ENCODE results near the gene ZCCHC7. TPM values are rescaled to one million over a fixed set of nuclear protein-coding genes. Genes with fewer than 3 reads are reported as not detected.

The ZCCHC7 gene
- polyA plus RNA-seq, 2 of the 4 experiments (the other 2 are of a cell fraction): 15.7 to 30.0 TPM

DNA sequence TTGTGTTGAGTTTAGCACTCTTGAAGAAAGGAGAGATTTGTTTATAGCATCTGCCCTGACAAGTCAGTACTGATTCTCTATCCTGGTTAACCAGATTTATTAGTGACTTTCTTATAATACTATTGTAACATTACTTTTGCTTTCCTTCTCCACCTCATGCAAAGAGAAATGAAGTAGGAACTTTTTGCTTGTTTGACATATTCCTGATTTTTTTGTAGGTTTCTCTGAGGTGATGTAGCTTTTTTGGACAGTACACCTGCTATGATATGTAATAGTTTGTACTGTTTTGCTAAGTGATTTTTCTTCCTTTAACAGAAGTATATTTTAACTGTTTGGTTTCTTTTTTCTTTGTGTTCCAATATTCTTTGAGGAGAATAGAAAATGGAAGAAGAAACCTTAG, 117.7 kb downstream of the ZCCHC7 start:
- no peak for FAIRE-seq
- H3K9me3 ChIP-seq: no peaks in the 10 kb centered on the region
- H3K4me1 ChIP-seq: peaks cover 9% of the 10 kb centered on the region
- no peak for ATAC-seq
- CTCF ChIA-PET: interaction anchor here (1.4 kb wide), 1 partner anchor 365 kb away, joined by 4 read pairs; no protein-coding TSS in a partner anchor
- DNase-seq (ENCODE audit: low read depth in 1 of 2, low spot score in 1 of 2): no peak
- POLR2A ChIA-PET: no interaction called here
- no peak overlapping the region for H3K27ac ChIP-seq
- no peak overlapping the region for H3K4me2 ChIP-seq
- H3K4me3 ChIP-seq: no peak overlapping the region
- TF ChIP-seq ZSCAN20 (CRISPR knock-in tag; IDR thresholded peaks at IDR 0.05) (no peak), MAFK (IDR thresholded peaks at IDR 0.05; ENCODE audit: partially characterized antibody) (peak; percentile 7), EP300 (IDR thresholded peaks at IDR 0.05) (no peak)
- TF ChIP-seq, protein P1, sequence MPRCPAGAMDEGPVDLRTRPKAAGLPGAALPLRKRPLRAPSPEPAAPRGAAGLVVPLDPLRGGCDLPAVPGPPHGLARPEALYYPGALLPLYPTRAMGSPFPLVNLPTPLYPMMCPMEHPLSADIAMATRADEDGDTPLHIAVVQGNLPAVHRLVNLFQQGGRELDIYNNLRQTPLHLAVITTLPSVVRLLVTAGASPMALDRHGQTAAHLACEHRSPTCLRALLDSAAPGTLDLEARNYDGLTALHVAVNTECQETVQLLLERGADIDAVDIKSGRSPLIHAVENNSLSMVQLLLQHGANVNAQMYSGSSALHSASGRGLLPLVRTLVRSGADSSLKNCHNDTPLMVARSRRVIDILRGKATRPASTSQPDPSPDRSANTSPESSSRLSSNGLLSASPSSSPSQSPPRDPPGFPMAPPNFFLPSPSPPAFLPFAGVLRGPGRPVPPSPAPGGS (IDR thresholded peaks at IDR 0.05): no peak

DNA sequence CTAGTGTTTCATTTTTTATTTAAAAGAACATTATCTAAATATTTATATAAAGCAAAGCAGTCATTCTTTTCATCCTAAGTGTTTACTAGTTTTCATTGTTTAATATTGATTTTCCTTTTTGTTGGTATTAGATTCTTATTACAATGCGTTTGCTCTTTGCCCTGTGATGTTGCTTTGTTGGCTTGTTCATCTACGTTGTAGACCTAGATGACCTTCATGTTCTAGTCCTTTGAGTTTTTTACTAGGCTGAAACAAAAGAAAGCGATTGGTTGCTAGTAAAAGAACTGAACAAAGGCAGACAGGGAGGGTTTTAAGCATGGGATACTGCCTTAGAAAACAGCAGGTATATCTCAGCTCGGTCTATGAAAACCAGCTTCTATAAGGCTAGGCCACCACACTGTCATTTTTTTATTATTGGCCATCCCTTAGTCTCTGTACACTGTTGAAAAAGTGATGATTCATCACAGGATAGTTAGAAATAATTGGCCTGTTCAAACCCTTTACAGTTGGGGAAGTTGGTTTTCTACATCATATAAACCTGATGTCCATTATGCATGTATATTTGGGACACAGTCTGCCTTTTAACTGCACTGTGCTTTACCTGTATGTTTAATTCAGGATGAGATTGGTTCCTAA, 119.0 kb downstream of the ZCCHC7 start:
- Histone ChIP-seq H3K4me2 (peak overlapping the region; percentile 13; the same call in 1 of the 3 replicates), H3K9me3 (no peaks in the 10 kb centered on the region), H3K4me3 (no peak overlapping the region), H3K27ac (no peak overlapping the region), H3K4me1 (peaks cover 9% of the 10 kb centered on the region)
- ChIA-PET POLR2A (no interaction called here), CTCF (interaction anchor here (0.6 kb wide), 1 partner anchor 1452 kb away, joined by 3 read pairs; no protein-coding TSS in a partner anchor)
- whole genome bisulfite sequencing (ENCODE audit: missing lambda C conversion rate): 64% methylated on average over 4 of the region's 4 CpGs
- ATAC-seq: no peak
- TF ChIP-seq NPAS2 (CRISPR knock-in tag; IDR thresholded peaks at IDR 0.05; ENCODE audit: borderline replicate concordance): no peak
- no peak for TF ChIP-seq USF2 (IDR thresholded peaks at IDR 0.05)
- TF ChIP-seq MAFK (IDR thresholded peaks at IDR 0.05; ENCODE audit: partially characterized antibody): peak; percentile 76
- TF ChIP-seq CTCF (IDR thresholded peaks at IDR 0.05): no peak
- no peak for DNase-seq (ENCODE audit: low read depth in 1 of 2, low spot score in 1 of 2)
- no peak for FAIRE-seq

DNA sequence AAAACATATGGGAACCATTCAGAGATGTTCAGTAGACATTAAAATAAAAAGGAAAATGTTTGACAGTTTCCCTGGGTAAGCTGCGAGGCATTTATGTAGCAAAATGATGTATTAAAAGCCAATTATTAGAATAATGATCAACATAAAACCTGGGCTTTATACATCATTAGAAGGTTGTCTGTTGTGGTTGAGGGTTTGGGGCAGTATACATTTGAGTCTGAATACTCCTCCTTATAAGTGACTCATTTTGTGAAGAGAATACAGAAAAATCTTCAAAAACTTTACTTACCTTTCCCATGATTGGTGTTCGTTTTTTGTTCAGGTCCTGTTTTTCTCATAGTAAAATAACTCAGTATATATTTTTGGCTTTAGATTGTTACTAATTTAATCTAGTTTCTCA, 119.5 kb downstream of the ZCCHC7 start:
- TF ChIP-seq HEYL (CRISPR knock-in tag; IDR thresholded peaks at IDR 0.05) (no peak), RCOR1 (IDR thresholded peaks at IDR 0.05; ENCODE audit: low read depth, low read length) (no peak)
- FAIRE-seq (no peak), DNase-seq (ENCODE audit: low read depth in 1 of 2, low spot score in 1 of 2) (no peak), ATAC-seq (no peak)
- H3K27ac ChIP-seq: no peak overlapping the region
- no peak overlapping the region for H3K4me3 ChIP-seq
- H3K4me2 ChIP-seq: no peak overlapping the region
- H3K4me1 ChIP-seq: peaks cover 9% of the 10 kb centered on the region
- H3K9me3 ChIP-seq: no peaks in the 10 kb centered on the region
- ChIA-PET POLR2A (no interaction called here), CTCF (no interaction called here)
- WGBS (ENCODE audit: missing lambda C conversion rate): 82% methylated on average over 2 of the region's 2 CpGs

- no peak for ATAC-seq
- POLR2A ChIA-PET: no interaction called here
- CTCF ChIA-PET: interaction anchor here (0.9 kb wide), 1 partner anchor 21 kb away, joined by 3 read pairs; no protein-coding TSS in a partner anchor
Measured at GRCh38 chr9:37241340-37241739, 121.0 kb downstream of the ZCCHC7 start.

DNA sequence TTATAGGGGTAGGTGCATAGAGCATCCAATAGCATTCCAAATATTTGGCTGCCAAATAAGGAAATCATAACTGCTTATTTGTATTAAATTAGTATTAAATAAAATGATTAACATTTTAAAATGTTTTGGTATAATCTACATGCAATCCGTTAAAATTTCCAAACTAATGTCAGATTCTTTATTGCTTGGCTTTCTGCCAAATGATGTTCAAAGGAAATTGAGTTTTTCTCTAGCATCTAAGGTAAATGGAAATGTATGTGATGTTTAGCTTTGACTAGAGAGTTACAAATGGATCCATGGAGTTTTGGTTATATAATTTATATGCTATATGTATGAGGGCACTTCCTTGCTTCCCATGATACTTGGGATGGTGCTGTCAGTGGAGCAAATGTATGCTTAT, 121.7 kb downstream of the ZCCHC7 start:
- ChIA-PET POLR2A (no interaction called here), CTCF (interaction anchor here (1.2 kb wide), 1 partner anchor 9 kb away, joined by 3 read pairs; no protein-coding TSS in a partner anchor)
- ATAC-seq (no peak), DNase-seq (ENCODE audit: low read depth in 1 of 2, low spot score in 1 of 2) (no peak), FAIRE-seq (no peak)
- H3K27ac ChIP-seq: no peak overlapping the region
- H3K4me3 ChIP-seq: no peak overlapping the region
- WGBS (ENCODE audit: missing lambda C conversion rate): 91% methylated on average over 1 of the region's 1 CpG
- TF ChIP-seq NFE2L2 (conservative IDR thresholded peaks at IDR 0.05; ENCODE audit: low read length): no peak
- no peak for TF ChIP-seq CHD4 (IDR thresholded peaks at IDR 0.05; ENCODE audit: borderline replicate concordance)
- H3K4me2 ChIP-seq: no peak overlapping the region
- H3K9me3 ChIP-seq: no peaks in the 10 kb centered on the region
- H3K4me1 ChIP-seq: peaks cover 9% of the 10 kb centered on the region

More at GRCh38 chr9:37241340-37241739, 121.0 kb downstream of the ZCCHC7 start:
- Histone ChIP-seq H3K4me2 (no peak overlapping the region), H3K27ac (no peak overlapping the region), H3K4me3 (no peak overlapping the region), H3K9me3 (no peaks in the 10 kb centered on the region), H3K4me1 (peaks cover 9% of the 10 kb centered on the region)
- FAIRE-seq (peak; percentile 39), DNase-seq (ENCODE audit: low read depth in 1 of 2, low spot score in 1 of 2) (no peak)
- TF ChIP-seq HEYL (CRISPR knock-in tag; IDR thresholded peaks at IDR 0.05) (no peak), MAFK (IDR thresholded peaks at IDR 0.05; ENCODE audit: partially characterized antibody) (peak; percentile 89)
- 84% methylated on average over 1 of the region's 1 CpG for WGBS (ENCODE audit: missing lambda C conversion rate)
